Adrenal gland (tissue), 12 donors: ENCODE measurements around the gene FMN2. TPM values are rescaled to one million over a fixed set of nuclear protein-coding genes. Genes with fewer than 3 reads are reported as not detected.

Source experiments
- DNase-seq, 7 donors: peaks; one replicate each; pipeline ENCODE4 v3.0.0-alpha.2; 2019 to 2020
- H3K27ac ChIP-seq, 5 donors: fragments of 200-600 bp; sonication (generic) in 4 of 5; 1 replicate in 3 of 5; 2 replicates in 2 of 5; pipeline versions ENCODE4 v1.5.1 to v1.8.0; 2016 to 2020; ENCODE audit warnings: mild to moderate bottlenecking in 1 of 5
- H3K27me3 ChIP-seq: fragments of 200-600 bp; 2 replicates; pipeline ENCODE4 v1.8.0; 2021
- H3K36me3 ChIP-seq, 2 donors: fragments of 200-600 bp; replicated peaks in 1 of 2; 1 replicate in 1 of 2; 2 replicates in 1 of 2; pipeline versions ENCODE4 v1.5.1 to v1.8.0; 2018 to 2022
- H3K4me1 ChIP-seq, 2 donors: fragments of 200-600 bp; replicated peaks in 1 of 2; 1 replicate in 1 of 2; 2 replicates in 1 of 2; pipeline versions ENCODE4 v1.5.1 to v1.8.0; 2018 to 2021
- H3K4me3 ChIP-seq, 4 donors: fragments of 200-600 bp; sonication (generic) in 3 of 4; one replicate each; pipeline ENCODE4 v1.5.1; 2016 to 2018
- H3K9me3 ChIP-seq, 3 donors: fragments of 200-600 bp; sonication (generic) in 1 of 3; replicated peaks in 1 of 3; 1 replicate in 2 of 3; 2 replicates in 1 of 3; pipeline versions ENCODE4 v1.5.1 to v1.8.0; 2016 to 2021
- POLR2A ChIP-seq, 2 donors: fragments of 450-650 bp; IDR thresholded peaks; one replicate each; pipeline ENCODE4 v1.6.1; 2017; ENCODE audit warnings: antibody characterized with exemption in 2 of 2, mild to moderate bottlenecking in 2 of 2, moderate library complexity in 1 of 2
- WGBS, 4 donors: extraction: QIAGEN DNeasy Blood & Tissue Kit in 2 of 4; methylation state at CpG; one replicate each; pipeline versions ENCODE4 v1.1.5 to v1.1.7; 2013 to 2017; 5-methylcytosine and 5-hydroxymethylcytosine counted together
- intact Hi-C, 2 donors: fragments of 100-400 bp; cut with DNase I; formaldehyde crosslinking; loops; one replicate each; pipeline versions ENCODE4 v1.14.1 to v1.15.0; 2022 to 2023
- polyA plus RNA-seq, 3 donors: library from polyadenylated mRNA; stranded (reverse); fragments of 200-250 nt in 2 of 3; fragments of 350-450 nt in 1 of 3; fragmentation: Illumina TruSeq in 1 of 3; extraction: RNeasy Lipid Tissue Mini Kit (QIAGEN cat#74804) in 1 of 3; gene quantifications; one replicate each; pipeline ENCODE4 v1.2.3, GENCODE V29; 2013 to 2014
- total RNA-seq, 9 donors: library from RNA; depleted of rRNA in 4 of 9; stranded (reverse); fragments of >200 nt in 4 of 9; fragments of 120-200 nt in 1 of 9; fragmentation: NEBNext Ultra II Directional in 1 of 9; extraction: Animal tissue kit (Norgen Biotek cat#: 25700) in 1 of 9; gene quantifications; one replicate each; pipeline versions ENCODE4 v1.1.0 to v1.2.4, GENCODE V29; 2013 to 2023
- TF ChIP-seq, protein P1 (sequence below), 6 experiments: fragments of 450-650 bp in 4 of 6; fragments of 200-600 bp in 2 of 6; sonication (generic) in 1 of 6; IDR thresholded peaks; 1 replicate in 5 of 6; 2 replicates in 1 of 6; pipeline versions ENCODE4 v1.5.1 to v1.8.0; 2016 to 2021; ENCODE audit warnings: antibody characterized with exemption in 6 of 6, mild to moderate bottlenecking in 2 of 6, moderate library complexity in 1 of 6
- donor health status: healthy with polysubstance abuse.
- donor health status: Bipolar disorder and iron deficiency.
- donor health status: DM: yes; HTN: yes; CAD: no.
- donor health status: DM: no; HTN: no; CAD: no.
- donor health status: DM: no; HTN: no; CAD: no.
- donor health status: DM: yes; HTN: yes; CAD: no.

The FMN2 gene
- total and polyA plus RNA-seq, 12 donors, result 0.69 to 9.8 (median 3.1) TPM

DNA sequence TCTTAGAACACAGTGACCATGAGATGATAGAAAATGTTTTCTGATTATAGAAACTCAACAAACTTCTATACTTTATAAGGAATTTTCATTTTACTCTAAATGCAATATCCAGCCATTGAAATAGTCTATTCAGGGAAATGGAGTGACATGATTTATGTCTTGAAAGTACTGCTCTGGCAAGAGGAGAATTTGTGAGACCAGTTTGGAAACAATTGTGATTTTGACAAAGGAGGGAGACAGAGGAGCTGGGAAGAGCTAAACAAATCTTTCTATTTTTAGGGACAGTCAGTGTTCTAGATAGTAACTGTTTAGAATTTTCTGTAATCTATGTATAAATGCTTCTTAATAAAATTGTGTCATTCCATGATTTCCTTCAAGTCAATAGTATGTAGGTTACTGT, 252.3 kb downstream of the FMN2 start:
- Histone ChIP-seq H3K36me3 (no peaks in the 10 kb centered on the region), H3K27me3 (no peaks in the 10 kb centered on the region), H3K4me1 (peaks cover 4 to 25% of the 10 kb centered on the region in 2 donors), H3K9me3 (no peaks in the 10 kb centered on the region), H3K4me3 (no peak overlapping the region), H3K27ac (peak overlapping the region in 1 of 5 donors; percentile 19)
- DNase-seq, result no peak
- TF ChIP-seq, protein P1, sequence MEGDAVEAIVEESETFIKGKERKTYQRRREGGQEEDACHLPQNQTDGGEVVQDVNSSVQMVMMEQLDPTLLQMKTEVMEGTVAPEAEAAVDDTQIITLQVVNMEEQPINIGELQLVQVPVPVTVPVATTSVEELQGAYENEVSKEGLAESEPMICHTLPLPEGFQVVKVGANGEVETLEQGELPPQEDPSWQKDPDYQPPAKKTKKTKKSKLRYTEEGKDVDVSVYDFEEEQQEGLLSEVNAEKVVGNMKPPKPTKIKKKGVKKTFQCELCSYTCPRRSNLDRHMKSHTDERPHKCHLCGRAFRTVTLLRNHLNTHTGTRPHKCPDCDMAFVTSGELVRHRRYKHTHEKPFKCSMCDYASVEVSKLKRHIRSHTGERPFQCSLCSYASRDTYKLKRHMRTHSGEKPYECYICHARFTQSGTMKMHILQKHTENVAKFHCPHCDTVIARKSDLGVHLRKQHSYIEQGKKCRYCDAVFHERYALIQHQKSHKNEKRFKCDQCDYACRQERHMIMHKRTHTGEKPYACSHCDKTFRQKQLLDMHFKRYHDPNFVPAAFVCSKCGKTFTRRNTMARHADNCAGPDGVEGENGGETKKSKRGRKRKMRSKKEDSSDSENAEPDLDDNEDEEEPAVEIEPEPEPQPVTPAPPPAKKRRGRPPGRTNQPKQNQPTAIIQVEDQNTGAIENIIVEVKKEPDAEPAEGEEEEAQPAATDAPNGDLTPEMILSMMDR (IDR thresholded peaks at IDR 0.05), result no peak
- no peak for TF ChIP-seq POLR2A (IDR thresholded peaks at IDR 0.05)
- intact Hi-C loops, result no loop called here

DNA sequence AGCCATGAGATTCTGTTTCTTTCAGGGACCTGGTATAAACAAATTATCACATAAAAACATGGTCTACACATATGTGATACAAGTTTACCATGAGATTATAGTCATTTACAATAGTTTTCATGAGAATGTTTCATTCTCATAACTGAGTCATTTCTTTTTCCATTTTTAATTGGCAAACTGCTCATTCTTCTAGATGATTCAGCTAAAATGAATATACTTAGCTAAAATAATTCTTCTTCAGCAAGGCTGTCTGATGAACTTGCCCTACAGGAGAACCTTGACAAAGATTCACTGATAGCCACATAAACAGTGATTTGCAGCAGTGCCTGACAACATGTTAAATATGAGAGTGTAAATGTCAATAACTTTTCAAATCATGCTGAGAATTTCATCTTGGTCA, 253.2 kb downstream of the FMN2 start:
- H3K36me3 ChIP-seq, result no peaks in the 10 kb centered on the region
- H3K4me3 ChIP-seq, result no peak overlapping the region
- H3K27ac ChIP-seq, result peak overlapping the region in 2 of 5 donors; percentile 2 to 3
- H3K27me3 ChIP-seq, result no peaks in the 10 kb centered on the region
- peaks cover 4 to 25% of the 10 kb centered on the region in 2 donors for H3K4me1 ChIP-seq
- DNase-seq, result no peak
- no peaks in the 10 kb centered on the region for H3K9me3 ChIP-seq
- intact Hi-C loops, result no loop called here
- TF ChIP-seq POLR2A (IDR thresholded peaks at IDR 0.05), result no peak
- TF ChIP-seq, protein P1 (IDR thresholded peaks at IDR 0.05), result no peak

DNA sequence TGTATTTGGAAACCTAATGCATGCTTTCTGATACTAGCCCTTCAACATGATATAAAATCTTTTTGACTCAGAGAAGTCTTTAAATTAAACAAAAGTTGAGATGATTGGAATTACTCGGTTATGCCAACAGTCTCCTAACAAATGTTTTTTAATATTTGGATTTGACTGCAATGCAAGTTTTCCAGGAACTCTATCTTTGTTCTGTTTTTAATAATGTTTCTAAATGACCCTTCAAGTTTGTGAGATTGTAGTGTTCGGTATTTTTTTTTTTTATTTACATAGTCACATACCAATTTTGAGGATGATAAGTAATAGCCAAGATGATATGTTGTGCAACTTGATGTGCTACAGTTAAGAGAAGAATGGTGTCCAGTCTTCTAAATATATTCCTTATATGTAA, 258.0 kb downstream of the FMN2 start:
- intact Hi-C loops, result no loop called here
- TF ChIP-seq, protein P1 (IDR thresholded peaks at IDR 0.05), result no peak
- no peak for TF ChIP-seq POLR2A (IDR thresholded peaks at IDR 0.05)
- H3K4me3 ChIP-seq, result no peak overlapping the region
- no peak for DNase-seq
- H3K4me1 ChIP-seq, result peaks cover 0 to 9% of the 10 kb centered on the region in 2 donors
- no peaks in the 10 kb centered on the region for H3K27me3 ChIP-seq
- no peaks in the 10 kb centered on the region for H3K9me3 ChIP-seq
- no peaks in the 10 kb centered on the region for H3K36me3 ChIP-seq
- 49 to 72% (median 67%) methylated on average over 2 of the region's 2 CpGs for WGBS, 4 donors
- H3K27ac ChIP-seq, result no peak overlapping the region

DNA sequence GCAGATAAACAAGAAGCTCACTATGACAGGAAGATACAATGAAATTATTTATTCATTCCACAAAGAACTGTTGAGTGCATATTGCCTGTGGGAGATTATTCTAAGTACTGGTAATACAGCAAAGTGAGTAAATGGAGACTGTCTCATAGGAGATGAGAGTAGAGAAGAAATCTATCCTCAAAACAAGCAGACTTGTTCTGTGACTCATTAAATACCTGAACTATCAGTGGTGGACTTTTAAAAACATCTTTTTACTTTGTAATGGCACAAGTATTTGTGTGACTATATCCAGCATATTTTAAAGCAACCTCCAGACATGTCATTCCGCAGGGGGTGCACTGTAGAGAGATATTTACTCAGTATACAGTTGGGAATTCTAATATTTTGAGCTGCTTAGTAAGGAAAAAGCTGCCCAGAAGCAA, 259.2 kb downstream of the FMN2 start:
- no peak overlapping the region for H3K27ac ChIP-seq
- H3K27me3 ChIP-seq, result no peaks in the 10 kb centered on the region
- no peaks in the 10 kb centered on the region for H3K36me3 ChIP-seq
- no peak overlapping the region for H3K4me3 ChIP-seq
- H3K4me1 ChIP-seq, result peaks cover 5 to 6% of the 10 kb centered on the region in 2 donors
- no peak for TF ChIP-seq POLR2A (IDR thresholded peaks at IDR 0.05)
- TF ChIP-seq, protein P1 (IDR thresholded peaks at IDR 0.05), result no peak
- DNase-seq, result no peak
- intact Hi-C loops, result no loop called here
- 65 to 89% (median 83%) methylated on average over 1 of the region's 1 CpG for WGBS, 4 donors
- no peaks in the 10 kb centered on the region for H3K9me3 ChIP-seq
